Stimulated activated CD4-positive, alpha-beta T cell treated with anti-CD3 and anti-CD28 coated beads, TNF-alpha, amount 100 ng/mL, for 1 hour (primary cell): ENCODE measurements around the gene MXRA7.

ENCODE experiments used
- DNase-seq, 3 donors: peaks; one replicate each; pipeline ENCODE4 v3.0.0-alpha.2; 2020; ENCODE audit warnings: low read depth in 3 of 3, low spot score in 1 of 3

MXRA7 gene

DNA sequence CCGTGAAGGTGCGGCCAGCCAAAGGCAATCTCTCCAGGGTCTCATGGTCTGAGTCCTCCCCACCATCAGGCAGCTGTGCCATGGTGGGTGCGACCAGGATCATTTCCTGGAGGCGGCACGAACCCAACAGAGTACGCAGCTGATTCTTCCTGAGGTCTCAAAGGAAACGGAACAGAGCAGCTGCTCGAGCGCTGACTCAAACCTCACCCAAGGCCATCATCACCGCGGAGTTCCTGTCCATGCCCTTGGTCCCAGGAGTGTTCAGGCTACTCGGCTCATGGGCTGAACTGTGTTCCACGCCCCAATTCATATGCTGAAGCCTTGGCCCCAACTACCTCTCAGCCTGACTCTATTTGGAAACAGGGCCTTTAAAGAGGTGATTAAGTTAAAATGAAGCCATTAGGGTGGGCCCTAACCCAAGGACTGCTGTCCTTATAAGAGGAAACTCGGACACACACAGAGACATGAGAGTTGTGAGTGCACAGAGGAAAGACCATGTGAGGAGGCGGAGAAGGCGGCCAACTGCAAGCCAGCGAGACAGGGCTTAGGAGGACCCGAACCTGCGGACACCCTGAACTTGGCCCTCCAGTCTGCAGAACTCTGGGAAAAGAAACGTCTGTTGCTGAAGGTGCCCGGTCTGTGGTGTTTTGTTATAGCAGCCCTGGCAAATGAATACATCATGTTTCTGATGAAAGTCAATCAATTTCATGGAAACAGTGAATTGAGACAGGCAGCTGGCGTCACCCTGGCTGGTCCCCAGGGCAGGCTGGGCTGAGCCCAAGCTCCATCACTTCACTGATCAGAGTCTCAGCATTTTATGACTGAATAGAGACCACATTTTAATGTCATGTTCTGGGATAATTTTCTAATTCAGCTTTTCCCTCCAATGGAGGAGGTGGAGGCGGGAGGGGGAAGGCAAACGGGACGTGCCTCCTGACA is 13.7 kb downstream of the MXRA7 start:
- DNase-seq, result no peak

DNA sequence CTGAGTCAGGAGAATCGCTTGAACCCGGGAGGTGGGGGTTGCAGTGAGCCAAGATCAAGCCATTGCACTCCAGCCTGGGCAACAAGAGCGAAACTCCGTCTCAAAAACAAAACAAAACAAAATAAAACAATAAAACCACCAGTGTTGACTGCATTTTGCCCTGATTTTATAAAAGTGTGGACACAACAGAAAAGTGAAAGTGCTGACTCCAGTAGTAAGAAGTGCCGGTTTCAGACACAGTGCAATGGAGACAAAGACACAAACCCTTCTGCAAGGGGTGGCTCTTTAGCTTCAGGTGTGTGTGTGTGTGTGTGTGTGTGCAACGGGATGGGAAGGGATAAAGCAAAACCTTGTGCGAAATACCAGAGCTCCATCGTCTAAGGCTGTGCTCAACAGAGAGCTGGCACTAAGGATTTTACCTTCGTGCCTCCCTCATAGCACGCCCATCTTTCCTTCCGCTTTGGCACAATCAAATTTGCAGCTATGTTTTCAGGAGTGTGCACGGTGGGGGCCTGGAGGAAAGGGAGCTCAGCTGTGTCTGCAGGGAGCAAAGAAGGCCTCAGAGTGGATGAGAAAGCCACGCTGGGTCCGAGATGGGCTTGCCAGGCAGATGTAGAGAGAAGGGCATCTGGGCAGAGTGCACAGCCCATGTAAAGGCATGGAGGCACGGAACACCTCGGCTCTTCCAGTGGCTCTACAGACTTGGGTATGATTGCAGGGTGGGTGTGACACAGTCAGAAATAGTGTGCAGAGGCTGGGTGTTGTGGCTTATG is 15.5 kb downstream of the MXRA7 start:
- DNase-seq, result no peak

DNA sequence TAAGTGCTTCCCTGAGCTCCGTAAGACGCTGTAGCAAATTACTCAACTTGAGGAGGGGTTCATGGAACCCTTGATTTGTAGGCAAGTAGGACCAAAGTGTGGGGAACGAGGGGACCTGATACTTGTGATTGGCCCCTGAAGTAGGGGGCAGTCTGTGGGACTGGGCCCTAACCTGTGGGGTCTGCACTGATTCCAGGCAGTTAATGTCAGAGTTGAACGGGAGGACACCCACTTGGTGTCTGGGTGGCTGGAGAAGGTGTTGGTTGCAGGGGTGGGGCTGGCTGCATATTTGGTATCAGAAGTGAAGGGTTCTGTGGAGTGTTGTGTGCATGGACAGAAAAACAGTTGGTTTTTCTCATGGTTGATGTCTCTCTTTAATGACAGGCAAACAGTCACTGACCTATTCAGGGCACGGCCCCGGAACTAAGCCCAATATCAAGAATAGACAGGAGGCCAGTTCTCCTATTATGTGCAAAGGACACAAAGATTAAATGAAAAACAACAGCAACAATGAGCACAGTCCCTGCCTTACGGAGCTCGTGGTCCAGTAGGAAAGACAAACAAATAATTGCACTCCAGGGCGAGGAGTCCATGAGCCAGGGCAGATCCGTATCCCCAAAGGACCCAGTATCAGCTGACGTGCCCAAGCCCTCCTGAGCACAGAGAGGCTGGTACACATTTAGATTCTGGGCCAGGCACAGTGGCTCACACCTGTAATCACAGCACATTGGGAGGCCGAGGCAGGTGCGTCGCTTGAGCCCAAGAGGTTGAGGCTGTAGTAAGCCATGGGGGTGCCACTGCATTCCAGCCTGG is 19.2 kb downstream of the MXRA7 start:
- DNase-seq, result no peak

DNA sequence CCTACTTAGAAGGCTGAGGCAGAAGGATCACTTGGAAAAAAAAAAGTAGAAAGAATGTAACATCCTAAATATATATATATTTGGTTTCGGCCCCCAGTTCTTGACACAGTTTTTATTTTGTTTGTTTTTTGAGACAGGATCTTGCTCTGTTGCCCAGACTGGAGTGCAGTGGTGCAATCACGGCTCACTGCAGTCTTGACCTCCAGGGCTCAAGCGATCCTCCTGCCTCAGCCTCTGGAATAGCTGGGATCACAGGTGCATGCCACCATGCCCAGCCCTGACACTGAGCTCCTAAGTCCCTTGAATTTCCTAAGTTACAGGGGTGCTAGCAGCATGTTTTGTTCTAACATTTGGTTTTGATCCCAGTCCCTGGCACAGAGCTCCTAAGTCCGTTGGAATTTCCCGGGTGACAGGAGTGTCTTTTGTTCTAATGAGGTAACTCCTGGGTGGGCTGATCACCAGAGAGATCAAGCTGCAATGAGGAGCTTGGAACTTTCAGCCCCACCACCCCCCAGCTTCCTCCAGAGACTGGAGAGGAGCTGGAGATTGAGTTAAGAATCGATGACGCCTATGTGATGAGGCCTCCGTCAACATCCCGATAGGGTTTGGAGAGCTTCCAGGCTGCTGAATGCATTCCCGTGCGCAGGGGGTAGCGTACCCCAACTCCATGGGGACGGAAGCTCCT is 20.0 kb downstream of the MXRA7 start:
- no peak for DNase-seq

DNA sequence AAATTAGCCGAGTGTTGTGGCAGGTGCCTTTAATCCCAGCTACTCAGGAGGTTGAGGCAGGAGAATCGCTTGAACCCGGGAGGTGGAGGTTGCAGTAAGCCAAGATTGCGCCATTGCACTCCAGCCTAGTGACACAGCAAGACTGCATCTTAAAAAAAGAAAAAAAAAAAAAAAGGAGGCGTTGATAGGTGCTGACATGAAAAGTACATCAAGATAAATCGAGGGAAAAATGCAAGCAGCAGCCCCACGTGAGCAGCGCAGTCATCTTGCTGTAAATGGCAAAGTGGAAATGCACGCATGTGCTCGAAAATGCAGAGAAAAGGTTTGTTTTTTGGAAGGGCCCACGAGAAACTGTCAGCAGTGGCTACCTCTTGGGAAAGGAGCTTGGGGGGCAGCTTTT is 20.9 kb downstream of the MXRA7 start:
- DNase-seq, result no peak

DNA sequence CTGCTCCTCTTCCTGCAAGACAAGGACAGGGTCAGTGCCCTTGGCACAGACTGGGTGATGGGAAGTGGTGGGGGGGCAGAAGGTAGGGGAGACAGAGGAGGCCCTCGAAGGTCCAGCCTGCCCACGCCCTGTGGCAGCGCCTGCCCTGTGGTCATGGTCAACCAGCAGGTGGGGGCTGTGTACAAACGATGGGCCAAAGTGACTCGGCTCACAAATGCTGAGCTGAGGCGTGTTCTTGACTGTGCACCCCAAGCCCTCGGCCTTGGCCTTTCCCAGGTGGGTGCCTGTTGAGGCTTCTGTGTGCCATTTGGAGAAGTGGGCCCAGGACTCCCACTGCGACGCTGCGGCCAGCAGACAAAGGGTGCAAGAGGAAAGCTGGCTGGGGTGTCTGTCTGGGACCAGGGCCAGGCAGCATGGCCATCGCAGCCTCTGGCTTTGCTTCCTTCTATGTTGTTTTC is 22.6 kb downstream of the MXRA7 start:
- DNase-seq, result no peak

DNA sequence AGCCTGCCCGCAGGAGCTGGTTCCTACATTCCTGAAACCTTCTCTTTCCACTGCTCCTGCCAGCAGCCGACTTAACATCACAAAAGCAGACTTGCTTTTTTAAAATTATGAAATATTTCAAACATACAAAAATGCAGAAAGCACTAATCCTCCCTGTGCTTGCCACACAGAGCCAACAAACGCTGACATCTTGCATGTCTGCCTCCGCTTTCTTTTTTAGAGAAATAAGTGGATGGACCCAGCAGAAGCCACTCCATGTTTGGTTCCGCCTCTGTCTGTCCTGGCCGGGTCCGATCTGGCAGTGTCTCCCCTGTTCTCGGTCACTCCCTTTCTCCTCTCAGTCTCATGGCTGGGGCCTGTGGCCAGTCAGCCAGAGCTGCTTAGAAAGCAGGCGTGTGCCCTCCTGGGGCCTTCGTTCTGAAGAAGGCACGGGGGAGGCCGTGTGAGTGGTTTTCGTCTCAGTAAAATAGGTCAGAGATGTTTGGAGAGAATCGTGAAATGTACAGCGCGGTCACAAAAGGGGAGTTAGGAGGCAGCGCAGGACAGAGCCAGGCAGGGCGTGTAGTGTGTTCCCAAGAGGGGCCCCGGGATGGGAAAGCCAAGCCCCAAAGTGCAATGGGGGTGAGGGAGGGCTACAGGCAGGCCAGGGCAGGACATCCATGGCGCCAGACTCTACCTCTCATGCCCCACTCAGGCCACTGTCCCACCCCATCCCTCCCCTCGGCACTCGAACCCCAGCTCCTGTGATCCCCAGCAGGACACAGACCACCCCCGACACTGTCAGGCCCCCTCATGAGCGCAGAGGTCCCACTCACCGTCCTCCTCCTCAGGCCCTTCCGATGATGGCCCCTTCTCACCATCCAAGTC is 23.2 kb downstream of the MXRA7 start:
- DNase-seq, result no peak

DNA sequence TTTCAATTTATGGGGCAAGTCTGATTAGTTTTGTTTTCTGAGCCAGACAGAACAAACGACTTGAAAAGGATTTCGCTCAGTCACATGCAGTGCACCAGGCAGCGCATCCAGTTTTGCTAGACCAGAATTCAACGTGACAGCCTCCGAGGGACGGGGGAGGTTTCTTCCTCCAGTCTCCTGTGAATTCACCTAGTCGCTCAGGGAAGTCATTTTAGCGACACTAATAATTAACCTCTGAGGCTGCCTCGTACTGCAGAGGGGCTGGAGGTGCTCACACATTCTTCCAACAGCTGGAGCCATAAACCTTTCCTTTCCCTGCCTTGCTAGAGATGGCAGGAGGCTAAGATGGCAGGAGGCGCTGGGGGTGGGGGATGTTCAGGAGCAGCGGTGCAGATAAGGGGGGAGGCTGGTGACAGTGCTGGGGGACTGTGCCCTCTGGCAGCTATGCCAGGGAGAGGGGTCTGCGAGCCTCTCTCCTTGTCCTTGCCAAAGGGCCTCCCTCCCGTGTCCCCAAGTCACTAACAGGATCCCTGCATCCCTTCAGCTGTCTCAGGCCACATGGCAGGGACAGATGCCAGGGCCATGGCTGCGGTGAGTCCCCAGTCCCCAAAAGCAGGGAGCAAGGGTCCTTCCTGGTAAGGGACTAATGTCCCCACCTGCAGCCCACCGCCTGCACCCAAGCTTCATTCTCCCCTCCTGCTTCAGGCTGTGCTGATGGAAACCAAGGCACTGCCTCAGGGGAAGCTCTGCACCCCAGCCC is 24.0 kb downstream of the MXRA7 start:
- no peak for DNase-seq

DNA sequence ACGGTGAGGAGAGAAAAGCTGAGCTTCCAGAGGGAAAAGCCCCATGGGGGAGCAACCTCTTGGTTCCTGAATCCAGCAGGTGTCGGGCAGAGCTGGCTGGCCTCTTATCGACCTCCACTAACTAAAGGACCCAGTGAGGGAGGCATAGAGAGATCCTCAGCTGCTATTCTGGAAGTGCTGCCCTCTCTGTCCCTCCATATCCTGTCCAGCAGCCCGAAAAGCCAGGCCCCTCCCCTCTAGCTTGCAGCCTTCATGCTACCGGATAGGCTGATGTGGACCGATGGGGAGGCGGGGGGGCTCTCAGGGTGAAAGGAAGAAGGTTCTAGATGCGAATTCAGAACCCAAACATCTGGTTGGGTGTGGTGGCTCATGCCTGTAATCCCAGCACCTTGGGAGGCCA is 24.9 kb downstream of the MXRA7 start:
- DNase-seq, result no peak

DNA sequence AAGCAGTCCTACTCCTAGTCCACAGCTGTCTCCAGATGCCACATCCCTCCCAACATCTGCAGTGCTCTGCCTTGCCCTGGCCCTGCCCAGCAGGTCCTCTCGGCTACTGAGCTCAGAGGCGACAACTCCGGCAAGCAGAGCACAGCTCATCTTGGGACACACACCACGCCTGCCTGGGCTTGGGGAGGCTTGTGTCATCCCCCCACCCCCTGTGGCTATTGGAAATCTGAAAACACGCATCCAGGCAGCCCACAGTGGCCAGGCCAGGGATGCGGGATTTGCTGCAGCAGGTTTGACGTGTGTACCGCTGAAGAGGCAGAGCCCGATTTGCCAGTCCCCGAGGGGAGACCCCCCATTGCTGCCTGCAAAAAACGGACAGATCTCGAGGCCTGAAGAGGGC is 25.4 kb downstream of the MXRA7 start:
- DNase-seq, result no peak

DNA sequence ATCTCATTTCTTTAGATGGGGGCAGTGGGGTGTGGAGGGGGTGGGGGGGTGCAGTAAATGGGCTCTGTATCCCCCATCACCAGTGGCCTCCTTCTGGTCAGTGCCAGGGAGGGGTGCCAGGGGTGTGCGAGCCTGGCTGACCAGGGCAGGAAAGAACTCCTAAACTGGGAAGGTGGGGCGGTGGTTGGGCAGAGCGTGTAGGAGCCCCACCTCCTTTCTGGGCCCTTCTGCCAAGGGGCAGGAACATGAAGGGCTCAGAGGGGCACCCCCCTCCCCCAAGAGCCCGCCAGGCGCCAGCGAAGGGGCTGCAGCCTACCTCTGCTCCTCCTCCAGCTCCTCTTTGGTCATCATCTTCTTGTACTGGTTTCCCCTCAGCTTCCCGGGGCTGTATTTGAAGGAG is 26.0 kb downstream of the MXRA7 start:
- no peak for DNase-seq

DNA sequence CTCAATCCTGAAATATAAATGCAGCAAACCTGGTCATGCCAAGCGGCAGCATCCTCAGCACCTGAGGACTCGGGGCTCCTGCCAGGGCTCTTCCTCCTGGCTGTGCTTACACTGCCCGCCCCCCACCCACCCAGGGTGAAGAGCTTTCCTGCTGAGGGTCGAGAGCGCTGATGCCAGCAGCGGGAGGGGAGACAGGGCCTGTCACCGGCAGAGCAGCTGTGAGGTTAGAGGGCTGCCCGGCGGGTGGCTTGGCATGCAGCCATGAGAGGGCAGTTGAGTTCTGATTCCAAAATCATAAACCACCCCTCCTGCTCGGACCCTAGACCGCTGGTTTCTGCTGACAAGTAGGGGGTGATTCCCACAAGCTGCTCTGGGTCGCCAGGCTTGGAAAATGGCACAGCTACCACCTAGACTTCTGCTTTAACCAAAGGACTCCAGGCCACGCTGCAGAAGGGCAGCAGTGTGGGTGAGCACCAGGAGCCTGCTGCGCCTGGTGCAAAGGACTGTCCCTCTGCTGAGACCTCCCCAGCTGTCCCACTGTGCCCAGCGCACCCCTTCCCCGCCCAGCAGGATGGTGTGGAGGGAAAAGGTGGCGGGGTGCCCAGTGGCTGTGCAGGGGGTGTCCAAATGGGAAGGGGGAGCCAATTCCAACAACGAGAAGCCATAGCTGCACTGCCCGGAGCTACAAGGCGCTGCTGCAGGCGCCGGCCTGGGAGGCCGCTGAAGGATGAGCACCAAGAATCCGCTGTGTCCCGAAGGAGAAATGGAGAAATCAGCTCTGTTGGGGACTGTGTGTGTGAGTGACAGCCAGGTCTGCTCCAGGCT is 26.6 kb downstream of the MXRA7 start:
- DNase-seq, result no peak

DNA sequence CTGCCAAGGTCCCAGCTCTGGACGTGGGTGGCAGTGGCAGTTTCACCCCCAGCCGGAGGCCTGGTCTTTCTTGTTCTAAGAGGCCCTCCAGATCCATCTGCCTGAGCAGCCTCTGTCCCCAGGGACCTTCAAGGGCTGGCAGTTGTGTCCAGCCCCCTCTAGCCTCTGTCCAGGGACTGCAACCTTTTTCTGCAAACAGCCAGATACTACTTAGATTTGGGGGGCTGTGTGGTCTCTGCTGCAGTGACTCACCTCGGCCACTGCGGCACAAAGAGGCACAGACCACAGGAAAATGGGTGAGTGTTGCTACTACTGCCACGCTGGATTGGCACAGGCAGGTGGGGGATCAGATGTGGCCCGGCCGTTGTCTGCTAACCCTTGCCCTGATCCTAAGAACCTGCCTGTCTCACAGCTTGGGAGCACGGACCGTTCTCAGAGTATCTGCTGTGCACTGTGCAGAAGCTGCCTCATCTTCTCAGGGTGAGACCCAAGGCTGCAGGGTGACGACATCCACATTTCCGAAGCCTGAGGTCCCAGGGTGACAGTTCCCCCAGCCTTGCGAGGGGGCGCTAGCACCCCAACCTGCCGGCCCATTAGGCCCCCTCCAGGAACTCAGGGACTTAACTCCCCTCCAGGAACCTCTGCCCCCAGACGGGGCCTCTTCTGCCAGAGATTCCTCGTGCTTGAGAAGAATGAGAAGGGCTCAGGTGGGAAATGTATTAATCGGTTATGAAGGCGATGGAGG is 27.6 kb downstream of the MXRA7 start:
- no peak for DNase-seq

DNA sequence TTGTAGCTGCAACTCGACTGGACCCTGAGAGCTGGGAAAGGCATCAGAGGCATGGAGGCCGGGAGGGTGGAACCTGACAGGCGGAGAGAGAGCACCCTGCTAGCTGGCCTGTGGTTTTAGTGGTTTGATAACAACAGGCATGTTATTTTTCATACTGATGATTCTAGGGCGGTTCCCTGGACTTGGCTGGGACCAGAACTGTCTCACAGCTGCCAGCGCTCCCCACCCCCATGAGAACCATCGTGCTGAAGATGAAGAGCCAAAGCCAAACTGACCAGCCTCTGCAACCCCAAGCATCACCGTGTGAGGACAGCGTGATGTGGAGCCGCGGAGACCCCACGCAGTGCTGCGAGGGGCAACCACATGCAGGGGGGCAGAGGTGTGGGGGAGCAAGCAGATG is 28.5 kb downstream of the MXRA7 start:
- no peak for DNase-seq

DNA sequence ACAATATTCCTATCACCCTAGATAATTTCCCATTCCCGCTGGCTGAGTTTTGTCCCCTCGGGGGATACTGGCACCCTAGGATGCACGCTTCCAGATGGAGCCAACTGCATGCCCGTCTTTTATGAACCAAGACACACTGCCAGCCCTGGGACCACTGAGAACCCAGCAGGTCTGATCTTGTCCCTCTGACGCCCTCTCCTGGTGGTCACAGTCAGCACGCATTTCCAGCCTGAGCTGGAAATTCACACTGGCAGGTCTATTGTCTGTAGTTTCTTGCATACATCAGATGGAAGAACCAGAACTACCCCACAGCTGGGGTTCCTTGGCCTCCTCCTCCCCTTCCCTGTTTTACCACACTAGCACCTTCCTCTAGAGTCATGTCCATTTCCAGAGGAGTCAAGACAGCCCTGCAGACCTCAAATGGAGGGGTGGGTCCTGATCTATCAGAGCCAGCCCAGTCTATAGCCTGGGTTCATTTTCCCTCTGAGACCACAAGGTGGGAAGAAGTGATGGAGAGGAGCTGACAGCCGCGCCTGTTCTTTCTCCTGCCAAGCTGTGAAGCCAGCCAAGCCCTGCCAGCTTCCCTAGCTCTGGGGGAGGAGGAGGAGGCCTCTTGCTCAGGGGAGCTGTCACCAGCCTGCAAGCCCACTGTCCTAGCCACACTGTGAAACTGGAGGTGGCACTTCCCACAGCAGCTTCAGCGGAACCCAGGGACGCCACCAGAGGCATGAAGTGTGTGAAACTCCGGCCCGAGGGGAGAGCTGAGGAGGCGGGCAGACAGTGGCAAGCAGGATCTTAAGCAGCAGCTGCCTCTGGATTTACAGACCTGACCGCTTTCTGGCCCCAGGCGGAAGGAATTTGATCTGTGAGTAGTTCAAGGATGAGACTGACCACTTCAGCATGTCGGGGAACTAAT is 29.3 kb downstream of the MXRA7 start:
- DNase-seq, result peak; percentile 24 to 42 (median 39)

DNA sequence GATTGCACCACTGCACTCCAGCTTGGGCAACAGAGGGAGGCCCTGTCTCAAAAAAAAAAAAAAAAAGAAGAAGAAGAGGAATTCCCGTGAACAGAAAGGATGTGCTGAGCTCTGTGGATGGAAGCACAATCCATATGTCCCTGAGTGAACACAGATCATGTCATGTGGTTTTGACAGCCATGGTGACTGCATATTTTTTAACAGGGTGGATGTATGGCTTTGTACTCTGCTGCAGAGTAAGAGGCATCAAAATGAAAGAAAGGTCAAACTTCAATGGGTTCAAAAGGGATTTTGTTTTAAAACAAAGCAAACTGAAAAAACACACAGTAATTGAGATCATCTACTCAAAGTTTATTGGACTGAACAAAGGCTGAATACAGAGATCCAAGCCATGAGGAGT is 31.5 kb downstream of the MXRA7 start:
- DNase-seq, result no peak

DNA sequence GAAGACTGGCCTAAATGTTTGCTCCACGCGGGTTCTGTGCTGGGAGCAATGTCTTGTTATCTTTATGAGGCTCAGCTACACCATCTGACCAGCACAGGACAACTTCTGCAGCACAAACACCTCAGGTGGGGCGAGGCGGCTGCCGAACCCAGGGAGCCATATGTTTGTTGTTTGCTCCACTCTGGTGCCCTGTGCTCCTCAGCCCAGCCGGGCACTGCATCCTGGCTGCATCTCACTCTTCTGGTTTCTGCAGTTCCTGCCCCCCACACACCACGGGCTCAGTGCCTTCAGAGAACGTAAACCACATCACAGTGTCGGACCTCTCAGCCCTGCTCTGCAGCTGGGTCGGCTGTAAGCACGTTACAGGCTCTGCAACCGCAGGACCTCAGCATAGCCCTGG is 32.4 kb downstream of the MXRA7 start:
- DNase-seq, result no peak
